Measurements from ENCODE around the gene IL1RAPL2.
"Not testable (repeated sequence)": the region's sequence is repeated elsewhere in the genome, so short reads cannot be mapped to it uniquely, and the experiment has no call there.

IL1RAPL2 gene

DNA sequence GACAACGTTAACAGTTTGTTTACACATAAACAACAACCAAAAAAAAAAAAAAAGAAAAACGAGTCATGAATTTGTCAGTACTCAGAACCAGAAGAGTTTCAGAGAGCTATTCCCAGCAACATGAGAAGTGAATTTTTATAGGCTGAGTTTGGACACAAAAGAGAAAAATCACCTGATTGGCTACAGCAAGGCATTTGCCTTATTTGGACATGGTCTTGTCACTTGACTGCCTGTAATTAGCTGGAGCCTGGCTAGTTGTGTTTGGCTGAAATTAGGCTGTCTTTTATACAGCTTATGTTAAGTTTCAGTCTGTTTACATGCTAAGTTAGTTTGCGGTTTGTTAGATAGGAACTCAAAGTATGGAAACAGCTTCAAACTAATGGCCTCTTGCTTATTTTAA, 655.4 kb downstream of the IL1RAPL2 start:
- ChIA-PET POLR2A (no interaction called here), CTCF (no interaction called here)
- TF ChIP-seq TARDBP (IDR thresholded peaks at IDR 0.05) (no peak), CTBP1 (IDR thresholded peaks at IDR 0.05; ENCODE audit: borderline replicate concordance) (no peak)
- no peak for DNase-seq (ENCODE audit: extremely low spot score)

DNA sequence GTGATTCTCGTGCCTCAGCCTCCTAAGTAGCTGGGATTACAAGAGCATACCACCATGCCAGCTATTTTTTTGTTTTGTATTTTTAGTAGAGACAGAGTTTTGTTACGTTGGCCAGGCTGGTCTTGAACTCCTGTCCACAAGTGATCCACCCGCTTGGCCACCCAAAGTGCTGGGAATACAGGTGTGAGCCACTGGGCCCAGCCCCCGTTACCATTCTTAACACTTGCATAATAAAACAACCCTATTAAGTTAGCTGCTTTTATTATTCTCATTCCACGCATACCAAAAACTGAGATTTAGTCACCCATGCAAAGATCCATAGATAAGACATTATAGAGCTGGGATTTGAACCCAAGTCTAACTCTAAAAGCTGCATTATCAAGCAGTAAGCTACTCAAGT, 660.5 kb downstream of the IL1RAPL2 start:
- no peak for DNase-seq (ENCODE audit: extremely low spot score)
- ChIA-PET POLR2A (no interaction called here), CTCF (no interaction called here)
- no peak for TF ChIP-seq BHLHE40 (IDR thresholded peaks at IDR 0.05; ENCODE audit: borderline replicate concordance)
- TF ChIP-seq ELF4 (IDR thresholded peaks at IDR 0.05) = no peak
- TF ChIP-seq LEF1 (IDR thresholded peaks at IDR 0.05; ENCODE audit: borderline replicate concordance) = no peak

DNA sequence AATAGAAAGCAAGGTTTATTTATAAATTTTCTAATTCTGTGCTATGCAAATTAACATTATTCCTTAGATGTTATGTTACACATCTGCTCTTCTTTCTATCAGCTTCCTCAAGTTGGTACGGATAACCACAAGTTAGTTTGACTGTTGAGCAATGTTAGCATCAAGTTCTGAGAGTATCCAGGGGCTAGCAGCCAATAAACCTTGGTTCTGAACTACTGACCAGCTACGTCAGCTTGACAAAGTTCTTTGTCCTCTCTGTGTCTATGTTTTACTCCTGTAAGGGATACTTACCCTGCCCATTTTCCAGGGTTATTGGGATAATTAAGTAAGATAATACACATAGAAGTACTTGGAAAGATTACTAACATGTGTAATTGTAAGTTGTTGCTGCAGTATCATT, 662.6 kb downstream of the IL1RAPL2 start:
- no peak for DNase-seq (ENCODE audit: extremely low spot score)
- ChIA-PET POLR2A (no interaction called here), CTCF (no interaction called here)
- TF ChIP-seq FOXM1 (IDR thresholded peaks at IDR 0.05; ENCODE audit: borderline replicate concordance) = no peak
- TF ChIP-seq ARNT (IDR thresholded peaks at IDR 0.05) = no peak
- no peak for TF ChIP-seq L3MBTL2 (conservative IDR thresholded peaks at IDR 0.05)
- TF ChIP-seq LEF1 (IDR thresholded peaks at IDR 0.05; ENCODE audit: borderline replicate concordance) = no peak
- TF ChIP-seq SP1 (IDR thresholded peaks at IDR 0.05) = no peak
- no peak for TF ChIP-seq SUZ12 (IDR thresholded peaks at IDR 0.05)
- TF ChIP-seq FOXK2 (IDR thresholded peaks at IDR 0.05) = no peak
- TF ChIP-seq TARDBP (IDR thresholded peaks at IDR 0.05) = no peak
- TF ChIP-seq ELF4 (IDR thresholded peaks at IDR 0.05) = no peak
- TF ChIP-seq FOXA1 (IDR thresholded peaks at IDR 0.05) = no peak
- TF ChIP-seq HDGF (IDR thresholded peaks at IDR 0.05; ENCODE audit: borderline replicate concordance) = no peak
- TF ChIP-seq, protein P1, sequence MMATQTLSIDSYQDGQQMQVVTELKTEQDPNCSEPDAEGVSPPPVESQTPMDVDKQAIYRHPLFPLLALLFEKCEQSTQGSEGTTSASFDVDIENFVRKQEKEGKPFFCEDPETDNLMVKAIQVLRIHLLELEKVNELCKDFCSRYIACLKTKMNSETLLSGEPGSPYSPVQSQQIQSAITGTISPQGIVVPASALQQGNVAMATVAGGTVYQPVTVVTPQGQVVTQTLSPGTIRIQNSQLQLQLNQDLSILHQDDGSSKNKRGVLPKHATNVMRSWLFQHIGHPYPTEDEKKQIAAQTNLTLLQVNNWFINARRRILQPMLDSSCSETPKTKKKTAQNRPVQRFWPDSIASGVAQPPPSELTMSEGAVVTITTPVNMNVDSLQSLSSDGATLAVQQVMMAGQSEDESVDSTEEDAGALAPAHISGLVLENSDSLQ (IDR thresholded peaks at IDR 0.05) = no peak
- TF ChIP-seq NFRKB (IDR thresholded peaks at IDR 0.05) = no peak
- TF ChIP-seq BHLHE40 (IDR thresholded peaks at IDR 0.05; ENCODE audit: borderline replicate concordance) = no peak
- no peak for TF ChIP-seq ZNF384 (IDR thresholded peaks at IDR 0.05)
- TF ChIP-seq CTBP1 (IDR thresholded peaks at IDR 0.05; ENCODE audit: borderline replicate concordance) = no peak

DNA sequence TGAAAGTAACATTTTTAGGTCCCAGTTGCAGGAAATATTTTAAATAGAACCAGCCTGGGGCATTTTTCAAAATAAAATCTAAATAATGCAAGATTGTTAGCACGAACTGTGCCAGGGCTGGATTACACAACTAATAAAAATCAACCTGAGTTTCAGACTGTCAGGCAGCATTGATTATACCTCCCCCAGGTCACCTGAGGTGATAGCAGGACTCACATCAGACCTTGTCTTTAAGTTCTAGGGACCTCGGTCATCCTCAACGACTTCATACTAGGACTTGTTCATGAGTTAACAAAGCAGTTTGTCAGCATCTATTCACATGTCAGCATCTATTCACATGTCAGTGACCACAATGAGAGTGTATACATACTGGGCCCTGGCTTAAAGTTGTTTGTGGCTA, 663.1 kb downstream of the IL1RAPL2 start:
- no peak for DNase-seq (ENCODE audit: extremely low spot score)
- ChIA-PET POLR2A (no interaction called here), CTCF (no interaction called here)
- TF ChIP-seq ARNT (IDR thresholded peaks at IDR 0.05) = no peak
- TF ChIP-seq SUZ12 (IDR thresholded peaks at IDR 0.05) = no peak
- TF ChIP-seq NFRKB (IDR thresholded peaks at IDR 0.05) = no peak
- no peak for TF ChIP-seq FOXM1 (IDR thresholded peaks at IDR 0.05; ENCODE audit: borderline replicate concordance)
- TF ChIP-seq LEF1 (IDR thresholded peaks at IDR 0.05; ENCODE audit: borderline replicate concordance) = no peak
- no peak for TF ChIP-seq TARDBP (IDR thresholded peaks at IDR 0.05)
- TF ChIP-seq L3MBTL2 (conservative IDR thresholded peaks at IDR 0.05) = no peak
- TF ChIP-seq, protein P1 (IDR thresholded peaks at IDR 0.05) = no peak
- no peak for TF ChIP-seq ELF4 (IDR thresholded peaks at IDR 0.05)
- TF ChIP-seq BHLHE40 (IDR thresholded peaks at IDR 0.05; ENCODE audit: borderline replicate concordance) = no peak
- no peak for TF ChIP-seq CTBP1 (IDR thresholded peaks at IDR 0.05; ENCODE audit: borderline replicate concordance)

DNA sequence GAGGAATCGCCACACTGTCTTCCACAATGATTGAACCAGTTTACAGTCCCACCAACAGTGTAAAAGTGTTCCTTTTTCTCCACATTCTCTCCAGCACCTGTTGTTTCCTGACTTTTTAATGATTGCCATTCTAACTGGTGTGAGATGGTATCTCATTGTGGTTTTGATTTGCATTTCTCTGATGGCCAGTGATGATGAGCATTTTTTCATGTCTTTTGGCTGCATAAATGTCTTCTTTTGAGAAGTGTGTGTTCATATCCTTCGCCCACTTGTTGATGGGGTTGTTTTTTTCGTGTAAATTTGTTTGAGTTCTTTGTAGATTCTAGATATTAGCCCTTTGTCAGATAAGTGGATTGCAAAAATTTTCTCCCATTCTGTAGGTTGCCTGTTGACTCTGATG, 671.4 kb downstream of the IL1RAPL2 start:
- POLR2A ChIA-PET; DNase-seq (ENCODE audit: extremely low spot score); CTCF ChIA-PET: not testable (repeated sequence)

GRCh38 chrX:105241056-105241455, 675.1 kb downstream of the IL1RAPL2 start:
- POLR2A ChIA-PET = no interaction called here
- CTCF ChIA-PET = no interaction called here
- no peak for DNase-seq (ENCODE audit: extremely low spot score)
- TF ChIP-seq, protein P1 (IDR thresholded peaks at IDR 0.05) = peak; percentile 20; the same call in 1 of the 2 replicates
- TF ChIP-seq FOXM1 (IDR thresholded peaks at IDR 0.05; ENCODE audit: borderline replicate concordance) = no peak

DNA sequence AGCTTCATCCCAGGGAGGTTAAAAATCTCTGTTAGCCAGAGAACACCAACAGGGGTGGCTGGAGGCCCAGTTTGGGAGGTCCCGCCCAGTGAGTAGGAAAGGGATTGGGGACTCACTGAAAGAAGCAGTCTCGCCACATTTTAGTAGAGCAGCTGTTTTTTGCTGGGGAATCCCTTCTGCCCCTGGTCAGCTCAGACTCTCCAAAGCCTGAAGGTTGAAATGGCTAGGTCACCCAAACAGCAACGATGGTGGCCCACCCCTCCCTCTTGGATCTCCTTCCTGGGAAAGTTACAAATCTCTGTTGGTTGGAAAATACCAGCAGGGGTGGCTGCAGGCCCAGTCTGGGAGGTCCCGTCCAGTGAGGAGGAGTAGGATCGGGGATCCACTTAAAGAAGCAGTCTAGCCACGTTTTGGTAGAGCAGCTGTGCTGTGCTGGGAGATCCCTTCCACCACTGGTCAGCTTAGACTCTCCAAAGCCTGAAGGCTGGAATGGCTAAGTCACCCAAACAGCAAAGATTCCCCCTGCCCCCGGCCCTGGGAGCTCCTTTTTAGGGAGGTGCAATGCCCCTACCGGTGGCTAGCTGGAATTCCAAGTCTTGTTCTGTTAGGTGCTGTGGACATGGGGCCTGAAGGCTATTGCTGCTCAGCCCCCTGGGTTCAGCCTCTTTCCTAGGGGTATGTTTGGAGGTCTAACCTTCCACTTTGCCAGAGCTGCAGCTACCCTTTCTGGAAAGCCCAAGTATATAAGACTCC, 694.5 kb downstream of the IL1RAPL2 start:
- POLR2A ChIA-PET = no interaction called here
- CTCF ChIA-PET = interaction anchor here (0.6 to 1.0 kb wide), 2 partner anchors 15 to 366 kb away, joined by 3 read pairs; no protein-coding TSS in a partner anchor
- DNase-seq (ENCODE audit: extremely low spot score) = peak; percentile 38
- TF ChIP-seq ELF4 (IDR thresholded peaks at IDR 0.05) (no peak), SP1 (IDR thresholded peaks at IDR 0.05) (no peak), SUZ12 (IDR thresholded peaks at IDR 0.05) (no peak), ARNT (IDR thresholded peaks at IDR 0.05) (no peak), FOXA1 (IDR thresholded peaks at IDR 0.05) (no peak), HDGF (IDR thresholded peaks at IDR 0.05; ENCODE audit: borderline replicate concordance) (no peak), BHLHE40 (IDR thresholded peaks at IDR 0.05; ENCODE audit: borderline replicate concordance) (no peak), TARDBP (IDR thresholded peaks at IDR 0.05) (no peak), L3MBTL2 (conservative IDR thresholded peaks at IDR 0.05) (no peak), LEF1 (IDR thresholded peaks at IDR 0.05; ENCODE audit: borderline replicate concordance) (no peak), FOXK2 (IDR thresholded peaks at IDR 0.05) (no peak), CTBP1 (IDR thresholded peaks at IDR 0.05; ENCODE audit: borderline replicate concordance) (no peak), FOXM1 (IDR thresholded peaks at IDR 0.05; ENCODE audit: borderline replicate concordance) (no peak), NFRKB (IDR thresholded peaks at IDR 0.05) (no peak), ZNF384 (IDR thresholded peaks at IDR 0.05) (no peak)
- TF ChIP-seq, protein P1 (IDR thresholded peaks at IDR 0.05) = no peak
